Caco-2 (cell line): ENCODE measurements around the gene TMEM255B. TPM values are rescaled to one million over a fixed set of nuclear protein-coding genes. Genes with fewer than 3 reads are reported as not detected.

Source experiments
- BruUV-seq: library from RNA; stranded (reverse); fragments of 400-500 nt; replicated peaks from 2 replicates; lab custom pipeline; 2021; lab: Mats Ljungman, UMichigan
- CTCF ChIA-PET: fragments of 300-600 bp; sonication (Branson Sonifier 250); formaldehyde crosslinking; loops from one replicate; lab custom pipeline; 2022; ENCODE audit warnings: antibody characterized with exemption; lab: Charles Lee
- POLR2A ChIA-PET: fragments of 300-600 bp; sonication (Branson Sonifier 250); formaldehyde crosslinking; loops from one replicate; lab custom pipeline; 2022; ENCODE audit warnings: antibody characterized with exemption; lab: Charles Lee
- DNase-seq, 2 experiments: peaks; one replicate each; pipeline versions ENCODE4 v3.0.0 to v3.0.0-alpha.2; 2020 to 2022
- H3K27me3 ChIP-seq: replicated peaks from 2 replicates; pipeline ENCODE4 v1.6.0; 2011; ENCODE audit warnings: low read length; ENCODE audit not compliant: control insufficient read depth, insufficient read depth
- H3K36me3 ChIP-seq: 2 replicates; pipeline ENCODE4 v1.5.1; 2011; ENCODE audit warnings: low read length; ENCODE audit not compliant: control insufficient read depth, insufficient read depth
- H3K4me1 ChIP-seq: fragments of 250-450 bp; sonication (Bioruptor Pico); 2 replicates; pipeline ENCODE4 v1.5.1; 2020; ENCODE audit warnings: mild to moderate bottlenecking
- H3K4me3 ChIP-seq: 2 replicates; pipeline ENCODE4 v1.5.1; 2011; ENCODE audit warnings: low read depth, mild to moderate bottlenecking, control low read depth, low read length
- H3K9me3 ChIP-seq: fragments of 250-450 bp; sonication (Bioruptor Pico); 2 replicates; pipeline ENCODE4 v1.5.1; 2020; ENCODE audit warnings: mild to moderate bottlenecking, moderate library complexity
- H3K27ac Mint-ChIP-seq: one replicate; pipeline ENCODE4 v1.8.0; 2022; ENCODE audit warnings: mixed read lengths; ENCODE audit not compliant: unreplicated experiment
- H3K27me3 Mint-ChIP-seq: one replicate; pipeline ENCODE4 v1.8.0; 2022; ENCODE audit warnings: mixed read lengths; ENCODE audit not compliant: insufficient read depth, unreplicated experiment
- H3K36me3 Mint-ChIP-seq: one replicate; pipeline ENCODE4 v1.8.0; 2022; ENCODE audit warnings: mild to moderate bottlenecking, mixed read lengths; ENCODE audit not compliant: insufficient read depth, unreplicated experiment
- H3K4me1 Mint-ChIP-seq: one replicate; pipeline ENCODE4 v1.8.0; 2022; ENCODE audit warnings: low read depth, mixed read lengths; ENCODE audit not compliant: unreplicated experiment
- H3K4me3 Mint-ChIP-seq: one replicate; pipeline ENCODE4 v1.8.0; 2022; ENCODE audit warnings: mild to moderate bottlenecking, moderate library complexity, mixed read lengths; ENCODE audit not compliant: unreplicated experiment
- H3K9me3 Mint-ChIP-seq: one replicate; pipeline ENCODE4 v1.8.0; 2022; ENCODE audit warnings: mixed read lengths; ENCODE audit not compliant: unreplicated experiment
- intact Hi-C: fragments of 100-400 bp; cut with micrococcal nuclease; formaldehyde crosslinking; loops from one replicate; pipeline ENCODE4 v1.10.0; 2022; ENCODE audit not compliant: unreplicated experiment
- total RNA-seq: library from RNA; stranded (reverse); gene quantifications from 2 replicates; pipeline ENCODE4 v1.2.3, GENCODE V29; 2022
- TF ChIP-seq, protein P1 (sequence below), 2 experiments: fragments of 200-600 bp in 1 of 2; IDR thresholded peaks; 1 replicate in 1 of 2; 2 replicates in 1 of 2; pipeline versions ENCODE4 v1.5.1 to v1.8.0; 2011 to 2022; ENCODE audit warnings: antibody characterized with exemption in 1 of 2, control low read depth in 1 of 2, inconsistent platforms in 1 of 2, low read depth in 1 of 2, low read length in 1 of 2, mild to moderate bottlenecking in 1 of 2, moderate library complexity in 1 of 2; ENCODE audit not compliant: insufficient read depth in 1 of 2, severe bottlenecking in 1 of 2, unreplicated experiment in 1 of 2

The TMEM255B gene
- total RNA-seq, 1 experiment from 2014 or later = 0.82 TPM

DNA sequence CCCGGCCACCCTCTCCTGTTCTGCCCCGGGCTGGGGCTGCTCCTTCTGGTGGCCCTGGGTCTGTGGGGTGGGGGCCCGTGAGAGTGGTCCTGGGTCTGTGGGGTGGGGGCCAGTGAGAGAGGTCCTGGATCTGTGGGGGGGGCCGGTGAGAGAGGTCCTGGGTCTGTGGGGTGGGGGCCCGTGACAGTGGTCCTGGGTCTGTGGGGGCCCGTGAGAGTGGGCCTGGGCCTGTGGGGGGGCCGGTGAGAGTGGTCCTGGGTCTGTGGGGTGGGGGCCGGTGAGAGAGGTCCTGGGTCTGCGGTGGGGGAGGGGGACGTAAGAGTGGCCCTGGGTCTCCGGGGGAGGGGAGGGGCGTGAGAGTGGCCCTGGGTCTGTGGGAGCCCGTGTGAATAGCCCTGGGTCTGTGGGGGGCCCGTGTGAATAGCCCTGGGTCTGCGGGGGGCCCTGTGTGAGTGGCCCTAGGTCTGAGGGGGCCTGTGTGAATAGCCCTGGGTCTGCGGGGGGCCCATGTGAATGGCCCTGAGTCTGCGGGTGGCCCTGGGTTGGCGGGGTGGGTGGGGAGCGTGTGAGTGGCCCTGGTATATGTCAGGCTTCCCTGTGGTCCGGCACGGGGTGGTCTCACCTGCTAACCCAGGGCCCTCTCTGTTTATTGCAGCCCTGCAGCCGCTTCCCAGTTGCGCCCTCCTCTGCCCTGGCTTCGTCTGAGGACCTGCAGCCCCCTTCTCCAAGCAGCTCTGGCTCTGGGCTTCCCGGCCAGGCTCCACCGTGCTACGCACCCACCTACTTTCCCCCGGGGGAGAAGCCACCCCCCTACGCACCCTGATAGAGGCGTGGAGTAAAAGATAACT is 52.3 kb downstream of the TMEM255B start:
- H3K9me3 Mint-ChIP-seq = no peaks in the 10 kb centered on the region
- H3K27ac Mint-ChIP-seq = no peak overlapping the region
- intact Hi-C loops = no loop called here
- no peak overlapping the region for H3K4me3 Mint-ChIP-seq
- no peak for DNase-seq
- H3K4me1 Mint-ChIP-seq = no peaks in the 10 kb centered on the region
- H3K4me3 ChIP-seq = no peak overlapping the region
- H3K27me3 Mint-ChIP-seq = no peaks in the 10 kb centered on the region
- H3K4me1 ChIP-seq = peaks cover 6% of the 10 kb centered on the region; the same call in 1 of the 2 replicates
- ChIA-PET POLR2A (no interaction called here), CTCF (no interaction called here)
- BruUV-seq = no TSS peak
- H3K36me3 ChIP-seq = no peaks in the 10 kb centered on the region
- no peaks in the 10 kb centered on the region for H3K27me3 ChIP-seq
- TF ChIP-seq, protein P1, sequence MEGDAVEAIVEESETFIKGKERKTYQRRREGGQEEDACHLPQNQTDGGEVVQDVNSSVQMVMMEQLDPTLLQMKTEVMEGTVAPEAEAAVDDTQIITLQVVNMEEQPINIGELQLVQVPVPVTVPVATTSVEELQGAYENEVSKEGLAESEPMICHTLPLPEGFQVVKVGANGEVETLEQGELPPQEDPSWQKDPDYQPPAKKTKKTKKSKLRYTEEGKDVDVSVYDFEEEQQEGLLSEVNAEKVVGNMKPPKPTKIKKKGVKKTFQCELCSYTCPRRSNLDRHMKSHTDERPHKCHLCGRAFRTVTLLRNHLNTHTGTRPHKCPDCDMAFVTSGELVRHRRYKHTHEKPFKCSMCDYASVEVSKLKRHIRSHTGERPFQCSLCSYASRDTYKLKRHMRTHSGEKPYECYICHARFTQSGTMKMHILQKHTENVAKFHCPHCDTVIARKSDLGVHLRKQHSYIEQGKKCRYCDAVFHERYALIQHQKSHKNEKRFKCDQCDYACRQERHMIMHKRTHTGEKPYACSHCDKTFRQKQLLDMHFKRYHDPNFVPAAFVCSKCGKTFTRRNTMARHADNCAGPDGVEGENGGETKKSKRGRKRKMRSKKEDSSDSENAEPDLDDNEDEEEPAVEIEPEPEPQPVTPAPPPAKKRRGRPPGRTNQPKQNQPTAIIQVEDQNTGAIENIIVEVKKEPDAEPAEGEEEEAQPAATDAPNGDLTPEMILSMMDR (IDR thresholded peaks at IDR 0.05; ENCODE audit: insufficient read depth in 1 of 2, low read depth in 1 of 2, low read length in 1 of 2, severe bottlenecking in 1 of 2, unreplicated experiment in 1 of 2) = no peak
- peaks cover 4% of the 10 kb centered on the region for H3K36me3 Mint-ChIP-seq
- H3K9me3 ChIP-seq = peaks cover 8% of the 10 kb centered on the region

DNA sequence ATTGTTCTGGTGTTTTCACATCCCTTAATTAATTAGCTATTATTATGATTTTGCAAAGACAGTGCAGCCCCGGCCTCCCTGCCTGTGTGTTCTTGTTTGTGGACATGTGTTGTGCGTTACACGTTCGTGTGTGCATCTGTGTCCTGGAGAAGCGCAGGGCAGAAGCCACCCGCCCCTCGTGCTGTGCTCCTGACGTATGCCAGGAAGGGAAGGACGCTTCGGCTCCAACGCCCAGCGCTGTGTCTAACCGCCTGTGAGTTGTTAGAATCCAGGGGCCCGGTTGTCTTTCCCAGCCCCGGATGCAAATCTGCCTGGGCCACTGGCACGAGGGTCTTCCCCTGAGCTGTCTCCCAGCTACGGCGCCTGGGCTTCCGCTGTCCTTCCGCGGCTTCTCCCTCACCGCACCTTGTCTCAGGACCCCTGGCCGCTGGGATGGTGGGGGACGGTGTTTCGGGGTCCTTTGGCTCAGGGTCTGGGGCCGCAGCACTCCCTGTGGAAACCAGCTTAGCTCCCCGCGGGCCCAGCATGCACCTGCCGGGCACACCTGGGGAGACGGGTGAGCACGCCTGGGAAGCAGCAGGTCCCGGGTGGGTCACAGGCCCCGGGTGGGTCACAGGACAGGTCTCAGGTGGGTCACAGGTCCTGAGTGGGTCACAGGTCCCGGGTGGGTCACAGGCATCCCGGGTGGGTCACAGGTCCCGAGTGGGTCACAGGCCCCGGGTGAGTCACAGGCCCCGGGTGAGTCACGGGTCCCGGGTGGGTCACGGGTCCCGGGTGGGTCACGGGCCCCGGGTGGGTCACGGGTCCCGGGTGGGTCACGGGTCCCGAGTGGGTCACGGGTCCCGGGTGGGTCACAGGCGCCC is 53.4 kb downstream of the TMEM255B start:
- Mint-ChIP-seq H3K4me1 (no peaks in the 10 kb centered on the region), H3K27me3 (no peaks in the 10 kb centered on the region), H3K9me3 (no peaks in the 10 kb centered on the region), H3K36me3 (peaks cover 10% of the 10 kb centered on the region), H3K27ac (no peak overlapping the region), H3K4me3 (no peak overlapping the region)
- peaks cover 8% of the 10 kb centered on the region for H3K9me3 ChIP-seq
- H3K4me1 ChIP-seq = peaks cover 6% of the 10 kb centered on the region; the same call in 1 of the 2 replicates
- no TSS peak for BruUV-seq
- intact Hi-C loops = no loop called here
- H3K4me3 ChIP-seq = no peak overlapping the region
- no peak for DNase-seq
- no peaks in the 10 kb centered on the region for H3K27me3 ChIP-seq
- TF ChIP-seq, protein P1 (IDR thresholded peaks at IDR 0.05; ENCODE audit: insufficient read depth in 1 of 2, low read depth in 1 of 2, low read length in 1 of 2, severe bottlenecking in 1 of 2, unreplicated experiment in 1 of 2) = no peak
- POLR2A ChIA-PET = no interaction called here
- CTCF ChIA-PET = no interaction called here
- no peaks in the 10 kb centered on the region for H3K36me3 ChIP-seq

DNA sequence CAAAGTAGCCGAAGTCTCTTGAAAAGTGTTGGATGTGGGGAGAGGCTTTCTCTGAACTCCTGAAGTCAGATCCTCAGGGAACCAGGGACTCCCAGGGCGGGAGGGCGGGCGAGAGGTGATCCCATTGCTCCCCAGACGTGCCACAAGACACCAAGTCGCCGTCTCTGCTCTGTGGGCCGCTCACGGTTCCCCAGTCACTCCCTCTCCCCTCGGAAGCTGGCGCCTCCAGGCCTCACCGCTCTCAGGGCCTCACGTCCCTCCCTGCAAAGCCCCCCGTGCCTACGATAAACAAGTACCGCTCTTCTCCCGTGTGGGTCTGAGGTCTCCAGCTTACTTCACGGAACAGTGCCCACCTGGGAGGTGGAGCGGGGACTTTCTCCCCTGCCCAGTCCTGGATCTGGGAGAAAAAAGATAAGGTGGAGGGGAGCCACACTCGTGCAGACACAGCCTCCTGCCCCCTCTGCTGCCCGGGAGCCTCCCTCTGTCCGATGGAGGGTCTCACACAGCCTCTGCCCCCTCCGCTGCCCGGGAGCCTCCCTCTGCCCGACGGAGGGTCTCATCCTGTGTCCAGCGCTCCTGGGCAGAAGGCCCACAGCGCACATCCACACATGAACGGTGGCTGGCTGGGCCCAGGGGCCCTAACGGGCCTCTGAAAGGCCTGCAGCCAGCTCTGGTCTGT is 54.2 kb downstream of the TMEM255B start:
- ChIA-PET CTCF (no interaction called here), POLR2A (no interaction called here)
- intact Hi-C loops = no loop called here
- no peak overlapping the region for H3K27ac Mint-ChIP-seq
- H3K9me3 ChIP-seq = peaks cover 3% of the 10 kb centered on the region
- DNase-seq = no peak
- no peak overlapping the region for H3K4me3 ChIP-seq
- no peaks in the 10 kb centered on the region for H3K9me3 Mint-ChIP-seq
- no peaks in the 10 kb centered on the region for H3K27me3 Mint-ChIP-seq
- no peak overlapping the region for H3K4me3 Mint-ChIP-seq
- TF ChIP-seq, protein P1 (IDR thresholded peaks at IDR 0.05; ENCODE audit: insufficient read depth in 1 of 2, low read depth in 1 of 2, low read length in 1 of 2, severe bottlenecking in 1 of 2, unreplicated experiment in 1 of 2) = no peak
- no peaks in the 10 kb centered on the region for H3K4me1 Mint-ChIP-seq
- no peaks in the 10 kb centered on the region for H3K36me3 ChIP-seq
- peaks cover 14% of the 10 kb centered on the region for H3K36me3 Mint-ChIP-seq
- H3K4me1 ChIP-seq = peaks cover 6% of the 10 kb centered on the region; the same call in 1 of the 2 replicates
- no TSS peak for BruUV-seq
- H3K27me3 ChIP-seq = no peaks in the 10 kb centered on the region
